Muscle layer of duodenum (tissue), 2 donors: ENCODE results near the gene OR13J1.
"Not testable (repeated sequence)": the region's sequence is repeated elsewhere in the genome, so short reads cannot be mapped to it uniquely, and the experiment has no call there.

Source experiments
- H3K27ac ChIP-seq: one replicate; pipeline ENCODE4 v1.7.0; 2013; ENCODE audit warnings: mild to moderate bottlenecking, low read length
- H3K27me3 ChIP-seq: one replicate; pipeline ENCODE4 v1.7.0; 2013; ENCODE audit warnings: low read depth, mild to moderate bottlenecking, control low read depth, low read length
- H3K36me3 ChIP-seq, 2 donors: one replicate each; pipeline ENCODE4 v1.7.0; 2013; ENCODE audit warnings: low read length in 2 of 2, control low read depth in 1 of 2, mild to moderate bottlenecking in 1 of 2; ENCODE audit not compliant: insufficient read depth in 2 of 2, control insufficient read depth in 1 of 2
- H3K4me1 ChIP-seq, 2 donors: one replicate each; pipeline ENCODE4 v1.7.0; 2013; ENCODE audit warnings: low read length in 2 of 2, mild to moderate bottlenecking in 2 of 2, control low read depth in 1 of 2, moderate library complexity in 1 of 2; ENCODE audit not compliant: insufficient read depth in 2 of 2, control insufficient read depth in 1 of 2
- H3K4me3 ChIP-seq, 2 donors: one replicate each; pipeline ENCODE4 v1.7.0; 2013; ENCODE audit warnings: low read length in 2 of 2, low read depth in 1 of 2, mild to moderate bottlenecking in 1 of 2
- H3K9me3 ChIP-seq, 2 donors: one replicate each; pipeline ENCODE4 v1.7.0; 2013; ENCODE audit warnings: low read length in 2 of 2, control low read depth in 1 of 2, mild to moderate bottlenecking in 1 of 2; ENCODE audit not compliant: control insufficient read depth in 1 of 2
- donor health status: healthy.

The OR13J1 gene

GRCh38 chr9:35899021-35899420 lies 28.8 kb upstream of the OR13J1 start:
- no peaks in the 10 kb centered on the region for H3K4me1 ChIP-seq
- H3K9me3 ChIP-seq, result no peaks in the 10 kb centered on the region
- no peak overlapping the region for H3K27ac ChIP-seq
- no peak overlapping the region for H3K4me3 ChIP-seq
- no peaks in the 10 kb centered on the region for H3K36me3 ChIP-seq
- no peaks in the 10 kb centered on the region for H3K27me3 ChIP-seq

GRCh38 chr9:35898337-35898736 lies 28.1 kb upstream of the OR13J1 start:
- Histone ChIP-seq H3K27ac (no peak overlapping the region), H3K27me3 (no peaks in the 10 kb centered on the region), H3K4me1 (no peaks in the 10 kb centered on the region), H3K36me3 (no peaks in the 10 kb centered on the region), H3K4me3 (no peak overlapping the region), H3K9me3 (no peaks in the 10 kb centered on the region)

- not testable (repeated sequence) for H3K27me3 ChIP-seq, H3K36me3 ChIP-seq, H3K9me3 ChIP-seq, H3K4me1 ChIP-seq, H3K4me3 ChIP-seq, H3K27ac ChIP-seq
These were observed 27.3 kb upstream of the OR13J1 start for GRCh38 chr9:35897376-35898099.

- no peaks in the 10 kb centered on the region for H3K36me3 ChIP-seq
- no peaks in the 10 kb centered on the region for H3K27me3 ChIP-seq
- H3K4me1 ChIP-seq, result no peaks in the 10 kb centered on the region
- H3K4me3 ChIP-seq, result no peak overlapping the region
- no peaks in the 10 kb centered on the region for H3K9me3 ChIP-seq
- no peak overlapping the region for H3K27ac ChIP-seq
These were observed 26.4 kb upstream of the OR13J1 start for GRCh38 chr9:35896570-35896969.

DNA sequence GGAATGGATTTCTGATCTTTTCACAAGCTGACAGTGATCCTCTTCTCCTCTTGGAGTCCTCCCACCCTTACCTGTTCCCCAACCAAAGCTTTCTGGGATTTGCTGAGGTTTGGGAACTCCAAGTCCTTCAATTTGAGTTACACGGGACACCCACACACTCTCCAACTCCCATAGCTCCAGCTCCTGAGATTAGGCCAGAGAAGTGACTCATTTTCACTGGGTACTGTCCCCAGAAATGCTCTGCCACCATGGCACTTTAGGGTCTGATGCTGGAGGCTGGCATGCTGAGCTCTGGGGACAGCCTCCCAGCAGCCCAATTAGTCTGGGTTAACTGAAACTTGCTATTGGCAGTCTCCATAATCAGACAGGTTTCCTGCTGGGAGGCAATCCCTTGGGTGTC lies 21.9 kb upstream of the OR13J1 start:
- Histone ChIP-seq H3K27ac (no peak overlapping the region), H3K9me3 (no peaks in the 10 kb centered on the region)

DNA sequence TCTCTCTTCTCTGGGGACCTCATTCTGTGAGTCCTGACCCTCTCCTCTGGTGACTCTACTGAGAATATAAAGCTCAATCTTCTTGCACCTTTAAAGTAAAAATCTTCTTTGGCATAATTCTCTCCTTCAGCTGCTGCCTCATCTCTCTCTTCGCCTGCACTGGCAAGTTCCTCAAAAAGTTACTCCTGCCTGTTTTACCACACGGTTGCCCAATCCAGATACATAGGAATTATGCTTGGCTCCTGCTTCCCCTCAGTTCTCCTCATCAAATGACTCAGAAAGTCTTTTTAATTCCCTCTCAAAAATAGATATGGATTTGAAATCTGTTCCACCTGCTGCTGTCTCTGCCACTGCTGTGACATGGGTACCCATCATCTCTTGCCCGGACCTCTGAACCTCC lies 21.4 kb upstream of the OR13J1 start:
- H3K36me3 ChIP-seq, result no peaks in the 10 kb centered on the region
- H3K27ac ChIP-seq, result no peak overlapping the region
- no peaks in the 10 kb centered on the region for H3K4me1 ChIP-seq
- H3K9me3 ChIP-seq, result no peaks in the 10 kb centered on the region
- H3K4me3 ChIP-seq, result no peak overlapping the region
- no peaks in the 10 kb centered on the region for H3K27me3 ChIP-seq

More for the DNA sequence above, 21.9 kb upstream of the OR13J1 start:
- no peaks in the 10 kb centered on the region for H3K27me3 ChIP-seq
- H3K4me1 ChIP-seq, result no peaks in the 10 kb centered on the region
- no peak overlapping the region for H3K4me3 ChIP-seq
- H3K36me3 ChIP-seq, result no peaks in the 10 kb centered on the region

DNA sequence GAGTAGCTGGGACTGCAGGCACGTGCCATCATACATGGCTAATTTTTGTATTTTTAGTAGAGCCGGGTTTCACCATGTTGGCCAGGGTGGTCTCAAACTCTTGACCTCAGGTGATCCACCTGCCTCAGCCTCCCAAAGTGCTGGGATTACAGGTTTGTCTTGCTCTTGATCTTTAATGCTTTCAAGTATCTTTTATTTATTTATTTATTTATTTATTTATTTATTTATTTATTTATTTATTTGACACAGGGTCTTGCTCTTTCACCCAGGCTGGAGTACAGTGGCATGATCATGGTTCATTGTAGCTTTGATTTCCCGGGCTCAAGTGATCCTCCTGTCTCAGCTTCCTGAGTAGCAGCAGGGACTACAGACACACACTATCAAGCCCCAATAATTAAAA lies 14.7 kb upstream of the OR13J1 start:
- not testable (repeated sequence) for H3K9me3 ChIP-seq, H3K4me1 ChIP-seq, H3K36me3 ChIP-seq, H3K27me3 ChIP-seq, H3K4me3 ChIP-seq, H3K27ac ChIP-seq

DNA sequence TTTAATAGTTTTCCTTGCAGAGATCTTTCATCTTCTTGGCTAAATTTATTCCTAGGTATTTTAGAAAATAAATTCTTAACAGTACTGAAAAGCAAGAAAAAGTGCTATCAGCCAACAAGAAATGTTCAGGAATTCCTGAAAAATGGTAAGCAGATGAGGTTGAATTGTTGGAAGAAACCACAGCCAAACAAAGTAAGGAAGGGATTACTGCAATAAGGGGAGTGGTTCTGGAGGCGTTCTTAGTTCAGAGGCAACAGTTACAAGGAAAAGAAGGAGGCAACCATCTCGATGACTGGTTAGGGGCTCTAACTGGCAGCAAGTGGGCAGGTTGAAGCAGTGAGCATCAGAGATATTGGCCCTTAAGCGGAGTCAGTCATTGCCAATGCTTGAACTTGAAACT lies 12.8 kb upstream of the OR13J1 start:
- no peaks in the 10 kb centered on the region for H3K27me3 ChIP-seq
- H3K27ac ChIP-seq, result no peak overlapping the region
- H3K36me3 ChIP-seq, result no peaks in the 10 kb centered on the region
- no peak overlapping the region for H3K4me3 ChIP-seq
- no peaks in the 10 kb centered on the region for H3K9me3 ChIP-seq
- H3K4me1 ChIP-seq, result no peaks in the 10 kb centered on the region

GRCh38 chr9:35882263-35882848 lies 12.2 kb upstream of the OR13J1 start:
- H3K27me3 ChIP-seq, result no peaks in the 10 kb centered on the region
- no peaks in the 10 kb centered on the region for H3K36me3 ChIP-seq
- no peak overlapping the region for H3K27ac ChIP-seq
- H3K9me3 ChIP-seq, result peaks cover 0 to under 1% of the 10 kb centered on the region in 2 donors
- H3K4me1 ChIP-seq, result no peaks in the 10 kb centered on the region
- no peak overlapping the region for H3K4me3 ChIP-seq

DNA sequence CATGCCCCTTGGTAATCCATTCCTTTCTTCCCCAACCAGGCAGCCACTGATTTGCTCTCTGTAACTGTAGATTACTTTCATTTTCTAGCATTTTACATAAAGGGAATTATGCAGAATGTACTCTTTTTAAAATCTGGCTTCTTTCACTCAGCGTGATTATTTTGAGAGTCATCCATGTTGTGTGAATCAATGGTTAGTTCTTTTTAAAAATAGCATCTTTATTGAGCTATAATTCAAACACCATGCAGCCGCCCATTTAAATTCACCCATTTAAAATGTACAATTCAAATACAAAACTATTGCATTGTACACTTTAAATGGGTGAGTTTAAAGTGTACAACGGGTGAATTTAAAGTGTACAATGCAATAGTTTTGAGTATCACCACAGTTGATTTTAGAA lies 2.3 kb upstream of the OR13J1 start:
- Histone ChIP-seq H3K9me3 (peaks cover 0 to 6% of the 10 kb centered on the region in 2 donors), H3K4me1 (no peaks in the 10 kb centered on the region), H3K27me3 (no peaks in the 10 kb centered on the region), H3K4me3 (no peak overlapping the region), H3K27ac (no peak overlapping the region), H3K36me3 (no peaks in the 10 kb centered on the region)

DNA sequence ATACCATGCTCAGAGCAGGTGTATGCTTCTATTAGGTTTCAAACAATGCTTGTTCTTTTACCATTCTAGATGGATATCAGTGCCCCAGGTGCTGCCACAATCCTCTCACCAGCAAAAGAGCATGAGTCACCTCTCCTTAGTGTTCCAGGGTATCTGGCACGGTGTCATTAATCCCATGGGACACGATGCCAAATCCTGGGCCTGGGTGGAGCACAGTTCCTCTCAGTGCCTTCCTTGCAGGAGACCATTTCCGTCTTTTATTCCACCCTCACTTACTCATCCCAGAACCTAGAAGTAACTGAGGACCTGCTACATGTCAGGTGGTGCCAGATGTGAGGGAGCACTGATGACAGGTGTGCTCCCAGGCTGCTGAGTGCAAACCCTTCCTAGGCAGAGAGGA lies 1.3 kb upstream of the OR13J1 start:
- Histone ChIP-seq H3K4me3 (no peak overlapping the region), H3K27ac (no peak overlapping the region), H3K4me1 (no peaks in the 10 kb centered on the region), H3K9me3 (no peaks in the 10 kb centered on the region), H3K27me3 (no peaks in the 10 kb centered on the region), H3K36me3 (no peaks in the 10 kb centered on the region)
